Neural cell (in vitro differentiated cells): ENCODE measurements around the gene SETD2. TPM values are rescaled to one million over a fixed set of nuclear protein-coding genes. Genes with fewer than 3 reads are reported as not detected.
"Not testable (repeated sequence)": the region's sequence is repeated elsewhere in the genome, so short reads cannot be mapped to it uniquely, and the experiment has no call there.

Experiments
- H2AFZ ChIP-seq: fragments of 200-600, 300-800 bp; sonication (generic), shearing (Covaris generic); 2 replicates; pipeline ENCODE4 v1.6.0; 2014; ENCODE audit warnings: low read depth, mild to moderate bottlenecking, antibody characterized with exemption, low read length, moderate library complexity
- H3F3A ChIP-seq: fragments of 200-600 bp; shearing (Covaris generic); 2 replicates; pipeline ENCODE4 v1.6.1; 2016; ENCODE audit warnings: mild to moderate bottlenecking, moderate library complexity, mixed read lengths, antibody characterized with exemption, low read length; ENCODE audit not compliant: insufficient read depth, poor library complexity, severe bottlenecking
- H3K27ac ChIP-seq: fragments of 200-600, 300-800 bp; sonication (generic), shearing (Covaris generic); 2 replicates; pipeline ENCODE4 v1.5.1; 2014; ENCODE audit warnings: mild to moderate bottlenecking, low read length, moderate library complexity
- H3K27me3 ChIP-seq: fragments of 300-800, 200-600 bp; sonication (generic), shearing (Covaris generic); 2 replicates; pipeline ENCODE4 v1.6.0; 2014; ENCODE audit warnings: mild to moderate bottlenecking, low read depth, low read length, moderate library complexity; ENCODE audit not compliant: insufficient read depth
- H3K36me3 ChIP-seq: fragments of 300-800, 200-600 bp; sonication (generic), shearing (Covaris generic); 2 replicates; pipeline ENCODE4 v1.5.1; 2014; ENCODE audit warnings: mild to moderate bottlenecking, antibody characterized with exemption, low read length, moderate library complexity; ENCODE audit not compliant: insufficient read depth
- H3K4me2 ChIP-seq: fragments of 300-800, 200-600 bp; sonication (generic), shearing (Covaris generic); 2 replicates; pipeline ENCODE4 v1.6.0; 2014; ENCODE audit warnings: mild to moderate bottlenecking, low read length
- H3K4me3 ChIP-seq: fragments of 300-800, 200-600 bp; sonication (generic), shearing (Covaris generic); 2 replicates; pipeline ENCODE4 v1.5.1; 2014; ENCODE audit warnings: mild to moderate bottlenecking, low read length, moderate library complexity
- H3K79me2 ChIP-seq: fragments of 200-600 bp; shearing (Covaris generic); replicated peaks from 2 replicates; pipeline ENCODE4 v1.6.0; 2014; ENCODE audit warnings: mild to moderate bottlenecking, low read length, moderate library complexity; ENCODE audit not compliant: insufficient read depth
- H3K9ac ChIP-seq: fragments of 300-800, 200-600 bp; sonication (generic), shearing (Covaris generic); 2 replicates; pipeline ENCODE4 v1.6.1; 2016; ENCODE audit warnings: mild to moderate bottlenecking, low read length, mixed read lengths
- H3K9me2 ChIP-seq: fragments of 200-600 bp; shearing (Covaris generic); 2 replicates; pipeline ENCODE4 v1.6.1; 2016; ENCODE audit warnings: mild to moderate bottlenecking, low read length, mixed read lengths; ENCODE audit not compliant: insufficient read depth
- H3K9me3 ChIP-seq: fragments of 200-600, 300-800 bp; sonication (generic), shearing (Covaris generic); 2 replicates; pipeline ENCODE4 v1.6.1; 2016; ENCODE audit warnings: mild to moderate bottlenecking, mixed run types, low read length, moderate library complexity, mixed read lengths
- H4K20me1 ChIP-seq: fragments of 200-600 bp; shearing (Covaris generic); 2 replicates; pipeline ENCODE4 v1.6.1; 2016; ENCODE audit warnings: mild to moderate bottlenecking, mixed run types; ENCODE audit not compliant: insufficient read depth
- CTCF ChIP-seq: fragments of 450-650 bp; IDR thresholded peaks from 2 replicates; pipeline ENCODE4 v1.5.1; 2014; ENCODE audit warnings: antibody characterized with exemption, mild to moderate bottlenecking, moderate library complexity; ENCODE audit not compliant: poor library complexity, severe bottlenecking
- EP300 ChIP-seq: fragments of 450-650 bp; conservative IDR thresholded peaks from 2 replicates; pipeline ENCODE4 v1.6.1; 2014; ENCODE audit warnings: antibody characterized with exemption, mild to moderate bottlenecking, moderate library complexity; ENCODE audit not compliant: poor library complexity, severe bottlenecking
- EZH2 ChIP-seq: fragments of 200-600, 300-800 bp; shearing (Covaris generic), sonication (generic); IDR thresholded peaks from 2 replicates; pipeline ENCODE4 v1.6.1; 2014; ENCODE audit warnings: antibody characterized with exemption, low read length, borderline replicate concordance, mild to moderate bottlenecking; ENCODE audit not compliant: insufficient read depth, poor library complexity, severe bottlenecking
- MXI1 ChIP-seq: fragments of 450-650 bp; conservative IDR thresholded peaks from 2 replicates; pipeline ENCODE4 v1.6.1; 2014; ENCODE audit warnings: antibody characterized with exemption, mild to moderate bottlenecking; ENCODE audit not compliant: poor library complexity, severe bottlenecking
- POLR2AphosphoS5 ChIP-seq: IDR thresholded peaks from 2 replicates; pipeline ENCODE4 v1.6.1; 2012
- RAD21 ChIP-seq: fragments of 450-650 bp; conservative IDR thresholded peaks from 2 replicates; pipeline ENCODE4 v1.6.1; 2014; ENCODE audit warnings: antibody characterized with exemption, mild to moderate bottlenecking, moderate library complexity
- REST ChIP-seq: IDR thresholded peaks from 2 replicates; pipeline ENCODE4 v1.6.1; 2012; ENCODE audit warnings: borderline replicate concordance
- SMC3 ChIP-seq: fragments of 450-650 bp; conservative IDR thresholded peaks from 2 replicates; pipeline ENCODE4 v1.6.1; 2014; ENCODE audit warnings: antibody characterized with exemption, mild to moderate bottlenecking, moderate library complexity; ENCODE audit not compliant: poor library complexity
- TAF1 ChIP-seq: IDR thresholded peaks from 2 replicates; pipeline ENCODE4 v1.6.1; 2012; ENCODE audit warnings: low read depth
- polyA plus RNA-seq: library from polyadenylated mRNA; depleted of rRNA; stranded (reverse); fragments of >200 nt; gene quantifications from 2 replicates; pipeline ENCODE4 v1.2.3, GENCODE V29; 2014

Gene SETD2
- polyA plus RNA-seq, 1 donor from 2014 or later: 18.4 TPM

- Histone ChIP-seq H3K79me2 (no peaks in the 10 kb centered on the region), H3K4me3 (no peak overlapping the region), H3K9me3 (no peaks in the 10 kb centered on the region), H3K27ac (no peak overlapping the region), H4K20me1 (no peaks in the 10 kb centered on the region), H3K27me3 (no peaks in the 10 kb centered on the region), H3K4me2 (no peak overlapping the region), H3K9ac (no peak overlapping the region), H2AFZ (no peak overlapping the region), H3K9me2 (no peaks in the 10 kb centered on the region), H3F3A (no peaks in the 10 kb centered on the region), H3K36me3 (no peaks in the 10 kb centered on the region)
- TF ChIP-seq SMC3 (no peak), RAD21 (no peak), EZH2 (no peak), POLR2AphosphoS5 (no peak), TAF1 (no peak), CTCF (no peak), EP300 (no peak), MXI1 (no peak), REST (no peak)
Measured at GRCh38 chr3:47186285-47186684, 22.4 kb upstream of the SETD2 start.

GRCh38 chr3:47181685-47182084 lies 17.8 kb upstream of the SETD2 start:
- not testable (repeated sequence) for H3K27ac ChIP-seq, H2AFZ ChIP-seq, H4K20me1 ChIP-seq, H3K27me3 ChIP-seq, H3K79me2 ChIP-seq, H3K4me3 ChIP-seq, H3F3A ChIP-seq, H3K9me3 ChIP-seq, H3K9ac ChIP-seq, H3K4me2 ChIP-seq, H3K9me2 ChIP-seq, H3K36me3 ChIP-seq

GRCh38 chr3:47180011-47180410 lies 16.1 kb upstream of the SETD2 start:
- not testable (repeated sequence) for H3K36me3 ChIP-seq, H3K79me2 ChIP-seq, H4K20me1 ChIP-seq, H3K9ac ChIP-seq, H3K9me2 ChIP-seq, H3K27ac ChIP-seq, H3K27me3 ChIP-seq, H3K4me3 ChIP-seq, H3K4me2 ChIP-seq, H3K9me3 ChIP-seq, H2AFZ ChIP-seq, H3F3A ChIP-seq
